ENCODE results near the gene RNF41.

DNA sequence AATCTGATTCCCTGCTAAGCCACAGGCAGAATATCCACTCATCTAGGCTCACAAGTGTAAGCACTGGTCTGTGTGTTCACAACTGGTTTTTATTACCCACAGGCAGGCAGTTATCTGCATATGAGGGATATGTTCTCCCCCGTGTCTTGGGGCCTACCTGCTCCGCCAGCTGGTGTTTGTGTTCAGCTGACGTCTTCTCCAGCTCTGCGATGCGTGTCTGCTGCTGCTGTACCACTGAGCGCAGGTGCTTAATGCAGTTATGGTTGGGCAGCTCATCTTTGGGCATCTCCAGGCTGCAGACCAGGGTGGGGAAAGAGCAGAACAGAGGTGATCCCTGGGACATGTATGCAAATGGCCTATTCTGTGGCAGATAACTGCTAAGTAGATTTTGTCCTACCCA is 13.7 kb downstream of the RNF41 start:
- TF ChIP-seq ZC3H10 (CRISPR knock-in tag; IDR thresholded peaks at IDR 0.05), result no peak
- no peak for TF ChIP-seq PATZ1 (CRISPR knock-in tag; IDR thresholded peaks at IDR 0.05; ENCODE audit: borderline replicate concordance)
- TF ChIP-seq TOX (CRISPR knock-in tag; IDR thresholded peaks at IDR 0.05; ENCODE audit: borderline replicate concordance), result no peak
- TF ChIP-seq ZFP30 (CRISPR knock-in tag; IDR thresholded peaks at IDR 0.05), result no peak
- TF ChIP-seq SNAI2 (CRISPR knock-in tag; IDR thresholded peaks at IDR 0.05), result no peak
- TF ChIP-seq POU6F1 (CRISPR knock-in tag; IDR thresholded peaks at IDR 0.05; ENCODE audit: borderline replicate concordance, low read depth), result no peak
- no peak for TF ChIP-seq ISL1 (CRISPR knock-in tag; IDR thresholded peaks at IDR 0.05)
- TF ChIP-seq TCF4 (CRISPR knock-in tag; IDR thresholded peaks at IDR 0.05; ENCODE audit: borderline replicate concordance), result no peak
- TF ChIP-seq, protein P1, sequence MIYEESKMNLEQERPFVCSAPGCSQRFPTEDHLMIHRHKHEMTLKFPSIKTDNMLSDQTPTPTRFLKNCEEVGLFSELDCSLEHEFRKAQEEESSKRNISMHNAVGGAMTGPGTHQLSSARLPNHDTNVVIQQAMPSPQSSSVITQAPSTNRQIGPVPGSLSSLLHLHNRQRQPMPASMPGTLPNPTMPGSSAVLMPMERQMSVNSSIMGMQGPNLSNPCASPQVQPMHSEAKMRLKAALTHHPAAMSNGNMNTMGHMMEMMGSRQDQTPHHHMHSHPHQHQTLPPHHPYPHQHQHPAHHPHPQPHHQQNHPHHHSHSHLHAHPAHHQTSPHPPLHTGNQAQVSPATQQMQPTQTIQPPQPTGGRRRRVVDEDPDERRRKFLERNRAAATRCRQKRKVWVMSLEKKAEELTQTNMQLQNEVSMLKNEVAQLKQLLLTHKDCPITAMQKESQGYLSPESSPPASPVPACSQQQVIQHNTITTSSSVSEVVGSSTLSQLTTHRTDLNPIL (CRISPR knock-in tag; IDR thresholded peaks at IDR 0.05; ENCODE audit: low read depth), result no peak
- TF ChIP-seq ARNTL (CRISPR knock-in tag; IDR thresholded peaks at IDR 0.05; ENCODE audit: borderline replicate concordance, low read depth), result no peak
- no peak for TF ChIP-seq ZFP3 (CRISPR knock-in tag; IDR thresholded peaks at IDR 0.05)
- TF ChIP-seq ZNF8 (CRISPR knock-in tag; IDR thresholded peaks at IDR 0.05), result no peak
